Activated gamma-delta T cell treated with anti-CD3 and anti-CD28 coated beads, Interleukin-2, amount 50 U/mL, for 16 hours (primary cell): ENCODE data around the gene DCP2.

Source experiments
- DNase-seq: peaks from one replicate; pipeline ENCODE4 v3.0.0-alpha.2; 2020; ENCODE audit warnings: low read depth

Gene DCP2

DNA sequence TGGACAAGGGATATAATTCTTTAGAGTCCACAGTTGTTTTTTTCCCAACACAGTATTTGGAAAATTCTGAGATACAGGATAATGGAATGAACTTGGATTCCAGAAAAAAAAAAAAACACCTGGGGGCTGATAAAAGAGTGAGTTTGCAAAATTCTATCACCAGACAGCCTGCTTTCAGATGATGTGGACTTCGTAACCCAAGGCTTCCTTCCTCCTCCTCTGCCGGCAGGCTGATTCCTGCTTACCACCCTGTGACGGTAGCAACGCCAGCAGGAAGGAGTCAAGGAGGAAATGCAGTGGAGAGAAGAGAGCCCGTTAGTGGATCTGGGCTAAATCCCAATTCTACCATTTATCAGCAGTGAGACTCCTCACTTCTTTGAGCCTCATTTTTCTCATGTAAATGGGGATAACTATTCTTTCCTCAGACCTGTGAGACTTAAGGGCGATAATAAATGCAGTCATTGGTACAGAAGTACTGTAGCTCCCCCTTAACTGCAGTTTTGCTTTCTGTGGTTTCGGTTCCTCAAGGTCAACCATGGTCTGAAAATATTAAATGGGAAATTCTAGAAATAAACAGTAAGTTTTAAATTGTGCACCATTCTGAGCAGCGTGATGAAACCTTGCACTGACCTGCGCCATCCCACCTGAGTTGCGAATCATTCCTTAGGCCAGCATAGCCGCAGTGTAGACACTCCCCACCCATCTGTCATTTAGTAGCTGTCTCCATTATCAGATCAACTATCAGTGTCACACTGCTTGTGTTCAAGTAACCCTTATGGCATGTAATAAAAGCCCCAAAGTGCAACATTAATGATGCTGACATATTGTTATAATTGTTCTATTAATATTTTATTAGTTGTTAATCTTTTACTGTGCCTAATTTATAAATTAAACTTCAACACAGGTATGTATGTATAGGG is 71.4 kb downstream of the DCP2 start:
- no peak for DNase-seq

DNA sequence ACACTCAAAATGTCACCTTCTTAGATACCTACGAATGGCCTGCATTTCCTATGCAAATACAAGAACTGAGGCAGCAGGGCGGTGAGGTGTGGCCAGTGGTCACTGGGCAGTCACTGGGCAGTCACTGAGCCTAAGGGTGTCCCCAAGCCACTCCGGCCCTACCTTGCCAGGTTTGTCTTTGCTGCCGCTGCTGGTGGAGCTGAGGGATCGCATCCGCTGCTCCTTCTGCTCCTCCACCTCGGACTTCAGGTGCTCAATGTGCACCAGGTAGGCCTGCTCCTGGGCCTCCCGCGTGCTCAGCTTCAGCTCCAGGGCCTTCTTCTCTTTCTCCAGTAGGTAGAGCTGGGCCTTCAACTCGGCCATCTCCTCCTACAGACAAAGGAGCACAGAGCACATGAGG is 72.3 kb downstream of the DCP2 start:
- DNase-seq, result no peak

- DNase-seq, result no peak
Measured at GRCh38 chr5:113050721-113051382, 74.3 kb downstream of the DCP2 start.

- DNase-seq, result no peak
Measured at GRCh38 chr5:113052041-113052795, 75.6 kb downstream of the DCP2 start.

DNA sequence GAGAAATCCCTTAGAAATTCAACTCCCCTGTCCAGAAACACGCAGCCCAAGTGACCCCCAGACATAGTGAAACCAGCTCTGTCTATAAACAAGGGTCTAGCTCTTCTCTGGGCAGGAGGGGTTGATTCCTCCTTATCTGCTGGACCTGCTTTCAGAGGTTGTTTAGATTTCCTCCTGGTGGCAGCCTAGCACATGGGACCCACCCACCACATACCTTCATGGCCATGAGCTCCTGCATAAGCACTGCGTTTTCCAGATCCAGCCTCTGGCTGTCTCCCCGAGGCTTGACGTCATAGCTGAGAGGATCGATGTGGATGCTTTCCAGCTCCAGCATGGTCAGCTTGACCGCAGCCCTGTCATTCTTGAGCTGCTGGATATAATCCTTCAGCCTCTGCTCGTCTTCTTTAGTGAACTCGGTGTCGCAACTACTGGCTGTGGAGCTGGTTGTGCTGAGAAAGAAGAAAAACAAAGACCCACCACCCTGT is 77.0 kb downstream of the DCP2 start:
- DNase-seq, result no peak

GRCh38 chr5:113054899-113055298 is 78.3 kb downstream of the DCP2 start:
- DNase-seq, result no peak

- DNase-seq, result no peak
Measured at GRCh38 chr5:113056988-113057387, 80.4 kb downstream of the DCP2 start.

DNA sequence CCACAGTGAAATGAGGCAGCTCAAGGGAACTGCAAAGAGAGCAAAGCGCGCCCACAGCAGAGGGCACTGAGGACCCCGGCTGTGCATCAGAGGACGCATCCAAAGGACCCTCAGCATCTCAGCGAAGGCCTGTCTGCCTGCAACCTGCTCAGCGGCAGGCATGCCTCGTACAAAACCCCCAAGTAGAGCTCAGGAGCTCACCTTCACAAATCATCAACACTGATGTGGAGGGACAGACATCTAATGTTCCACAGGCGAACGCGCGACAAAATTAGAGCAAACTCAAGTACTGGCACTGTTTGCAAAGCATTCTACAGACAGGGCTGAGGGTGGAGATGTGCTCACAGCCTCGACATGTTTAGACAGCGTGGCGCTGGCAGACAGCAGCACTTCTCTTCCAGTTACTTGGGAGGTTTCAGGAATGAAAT is 81.0 kb downstream of the DCP2 start:
- no peak for DNase-seq

- no peak for DNase-seq
Measured at GRCh38 chr5:113058269-113058668, 81.7 kb downstream of the DCP2 start.

DNA sequence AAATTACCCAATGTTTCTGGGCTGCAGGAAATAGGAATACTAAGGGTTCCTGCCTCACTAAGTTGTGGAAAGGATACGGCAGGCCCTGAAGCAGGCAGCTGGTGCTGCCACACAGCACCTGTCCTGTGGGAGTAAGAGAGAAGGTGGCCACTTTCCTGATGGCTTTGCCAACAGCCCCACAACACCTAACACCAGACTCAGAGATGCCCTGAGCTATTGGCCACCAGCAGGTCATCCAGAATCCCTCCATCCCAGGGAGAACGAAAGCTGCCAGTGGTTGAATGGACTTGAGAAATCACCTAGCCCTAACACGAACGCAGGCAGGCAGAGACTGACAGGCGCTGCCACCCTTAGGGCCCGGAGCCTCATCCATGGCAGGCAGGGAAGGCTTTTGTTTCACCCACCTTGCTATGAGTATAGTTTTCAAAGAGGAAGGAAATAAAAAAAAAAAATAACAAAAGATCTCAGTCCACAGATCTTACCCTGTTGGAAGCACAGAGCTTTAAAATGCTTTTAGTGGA is 82.2 kb downstream of the DCP2 start:
- no peak for DNase-seq

DNA sequence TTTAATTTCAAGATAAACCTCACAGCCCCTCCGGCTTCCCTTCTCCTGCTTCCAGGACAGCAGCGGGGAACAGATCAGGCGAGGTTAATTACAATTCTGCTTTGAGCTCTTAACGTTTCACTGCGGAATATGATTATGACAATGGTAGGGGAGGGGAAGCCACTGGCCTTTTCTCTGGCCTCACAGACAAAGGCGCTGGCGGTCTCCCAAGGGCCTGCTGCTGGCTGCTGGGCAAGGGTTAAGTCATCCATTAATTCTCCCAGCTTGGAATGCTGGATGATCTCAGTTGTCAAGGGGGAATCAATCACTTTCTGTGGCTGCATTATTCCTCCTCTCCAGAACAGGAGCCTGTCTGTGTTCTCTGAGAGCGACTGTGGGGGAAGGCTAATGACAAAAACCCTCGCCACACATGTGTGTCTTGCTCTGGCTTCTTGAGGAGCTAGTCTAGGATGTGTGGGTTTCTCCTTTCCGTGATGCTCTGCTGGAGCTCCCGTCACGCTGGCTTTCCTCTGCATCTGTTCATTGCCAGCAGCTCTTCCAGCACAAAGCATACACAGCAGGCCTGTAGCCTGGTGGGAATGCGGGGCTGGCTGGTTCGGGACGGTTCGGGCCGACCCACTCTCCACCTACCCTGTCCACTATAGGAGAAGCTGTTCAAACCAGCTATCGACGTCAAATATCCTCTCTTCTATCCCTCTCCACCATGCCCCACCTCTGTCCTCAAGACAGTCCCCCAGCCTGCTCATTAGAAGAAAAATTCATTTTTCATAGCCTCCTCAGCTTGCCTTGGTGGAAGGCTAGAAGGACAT is 82.8 kb downstream of the DCP2 start:
- DNase-seq, result no peak

- no peak for DNase-seq
Measured at GRCh38 chr5:113060408-113061025, 83.9 kb downstream of the DCP2 start.

DNA sequence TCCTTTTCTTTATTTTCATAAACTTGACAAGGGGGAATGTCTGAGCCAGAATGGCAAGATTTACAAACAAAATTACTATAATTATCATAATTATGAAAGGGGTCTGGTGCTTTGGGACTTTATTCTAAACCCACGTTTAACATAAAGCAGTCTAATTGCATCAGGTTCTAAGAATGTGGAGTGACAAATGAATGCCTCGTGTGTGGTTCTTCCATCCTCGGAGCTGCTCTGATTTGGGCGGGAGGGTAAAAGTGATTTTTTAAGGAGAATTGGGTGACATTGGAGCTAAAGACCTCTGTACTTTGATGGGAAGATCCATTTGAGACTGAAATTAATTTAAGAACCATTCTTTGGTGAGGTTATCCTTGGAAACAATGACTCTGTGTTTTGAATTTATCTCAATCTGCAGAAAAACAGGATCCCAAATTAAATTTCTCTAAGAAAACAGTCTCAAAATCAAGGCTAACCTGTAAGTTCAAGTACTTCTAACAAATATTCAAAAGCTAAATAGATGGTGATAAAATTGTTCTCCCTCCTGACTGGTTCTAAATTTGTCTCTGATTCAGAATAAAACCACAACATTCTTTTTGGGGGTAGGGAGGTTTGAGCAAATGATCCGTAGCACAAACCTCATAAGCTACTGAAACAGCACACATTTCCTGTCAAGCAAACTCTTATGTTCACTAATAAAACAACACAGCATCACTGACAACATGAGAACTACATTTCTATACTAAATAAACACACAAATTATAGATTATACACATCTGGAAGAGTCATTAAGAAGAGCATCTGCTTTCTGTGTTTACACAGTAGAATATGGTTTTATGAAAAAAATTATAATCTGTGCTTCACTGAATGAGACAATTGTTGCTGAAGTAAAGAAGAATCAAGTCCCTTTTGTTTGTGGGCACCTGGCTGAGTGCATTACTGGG is 85.5 kb downstream of the DCP2 start:
- no peak for DNase-seq

- no peak for DNase-seq
Measured at GRCh38 chr5:113062869-113063508, 86.4 kb downstream of the DCP2 start.

GRCh38 chr5:113063927-113064326 is 87.3 kb downstream of the DCP2 start:
- no peak for DNase-seq

- DNase-seq, result no peak
Measured at GRCh38 chr5:113064806-113065205, 88.2 kb downstream of the DCP2 start.

- no peak for DNase-seq
Measured at GRCh38 chr5:113065626-113066025, 89.0 kb downstream of the DCP2 start.

DNA sequence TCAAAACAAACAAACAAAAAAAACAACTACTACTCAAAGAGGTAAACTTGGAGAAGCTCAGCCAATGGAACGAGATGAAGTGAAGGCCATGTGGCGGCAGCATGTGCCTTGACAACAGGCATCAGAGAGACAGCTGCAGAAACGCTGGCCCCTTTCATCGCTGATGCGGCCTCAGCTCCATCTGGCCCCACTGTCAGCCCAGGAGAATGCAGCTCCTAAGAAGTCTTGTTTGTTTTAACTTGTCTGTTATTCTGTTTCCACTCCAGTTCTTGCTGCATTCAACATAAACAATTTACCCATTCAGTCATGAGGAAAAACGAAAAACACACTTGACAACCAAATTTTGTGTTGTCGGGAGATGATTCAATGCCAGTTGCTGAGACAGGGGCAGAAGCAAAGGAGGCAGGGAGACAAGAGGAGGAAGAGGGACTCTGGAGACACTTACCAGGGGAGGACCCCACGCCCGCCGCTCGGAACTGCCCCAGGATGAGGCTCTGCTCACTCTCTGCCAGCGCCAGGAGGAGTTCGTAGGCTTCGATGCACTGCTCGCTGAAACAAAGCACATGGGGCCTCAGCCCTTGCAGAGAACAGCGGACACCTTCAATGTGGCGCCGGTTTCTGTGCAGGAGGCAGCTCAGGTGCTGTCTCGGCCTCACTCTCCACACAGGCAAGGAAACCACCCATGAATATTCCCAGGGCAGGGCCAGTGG is 91.2 kb downstream of the DCP2 start:
- no peak for DNase-seq

DNA sequence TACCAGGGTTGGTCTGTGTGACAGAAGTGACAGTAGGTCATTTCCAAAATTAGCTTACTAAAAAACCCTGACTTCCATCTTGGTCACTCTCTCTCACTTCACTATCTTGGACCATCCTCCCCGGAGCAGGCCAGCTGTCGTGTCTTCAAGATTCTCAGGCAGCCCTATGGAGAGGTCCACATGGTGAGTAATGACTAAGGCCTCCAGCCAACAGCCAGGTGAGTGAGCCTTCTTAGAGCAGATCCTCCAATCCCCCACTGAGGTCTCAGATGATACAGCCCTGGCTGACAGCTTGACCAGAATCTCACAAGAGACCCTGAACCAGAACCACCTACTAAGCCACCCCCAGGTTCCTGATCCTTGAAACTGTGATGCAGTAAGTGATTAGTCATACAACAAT is 92.0 kb downstream of the DCP2 start:
- no peak for DNase-seq
